Pancreas (tissue), 10 donors: ENCODE results near the gene MREG. TPM values are rescaled to one million over a fixed set of nuclear protein-coding genes. Genes with fewer than 3 reads are reported as not detected.

ENCODE experiments used
- ATAC-seq, 4 donors: fragments of 200-7000 bp; cut with Tn5 transposase; one replicate each; pipeline versions ENCODE4 v1.8.0 to v1.9.1; 2020; ENCODE audit warnings: mild to moderate bottlenecking in 4 of 4, moderate library complexity in 4 of 4
- DNase-seq, 6 donors: peaks; one replicate each; pipeline ENCODE4 v3.0.0-alpha.2; 2020
- FAIRE-seq: peaks from 2 replicates; lab custom pipeline; 2012; peaks lifted over from hg19 to GRCh38; lab: Jason Lieb, UNC
- H3K27ac ChIP-seq, 4 donors: fragments of 200-600 bp; sonication (generic); 1 replicate in 3 of 4; 2 replicates in 1 of 4; pipeline versions ENCODE4 v1.5.0 to v1.8.0; 2020
- H3K27me3 ChIP-seq, 4 donors: fragments of 200-600 bp; one replicate each; pipeline ENCODE4 v1.8.0; 2021
- H3K36me3 ChIP-seq, 3 donors: fragments of 200-600 bp; sonication (generic) in 1 of 3; one replicate each; pipeline versions ENCODE4 v1.5.0 to v1.8.0; 2020 to 2021
- H3K4me1 ChIP-seq, 3 donors: fragments of 200-600 bp; one replicate each; pipeline ENCODE4 v1.8.0; 2021
- H3K4me3 ChIP-seq, 4 donors: fragments of 200-600 bp; sonication (generic) in 2 of 4; one replicate each; pipeline versions ENCODE4 v1.5.0 to v1.8.0; 2020 to 2021
- H3K9me3 ChIP-seq, 4 donors: fragments of 200-600 bp; one replicate each; pipeline ENCODE4 v1.8.0; 2021
- CTCF ChIP-seq, 4 donors: fragments of 200-600 bp; sonication (generic) in 3 of 4; IDR thresholded peaks; one replicate each; pipeline versions ENCODE4 v1.5.0 to v1.8.0; 2021; ENCODE audit warnings: antibody characterized with exemption in 4 of 4
- WGBS, 2 donors: extraction: QIAGEN DNeasy Blood & Tissue Kit; methylation state at CpG; one replicate each; pipeline ENCODE4 v1.1.7; 2013; 5-methylcytosine and 5-hydroxymethylcytosine counted together
- intact Hi-C, 3 donors: fragments of 100-400 bp; cut with DNase I; formaldehyde crosslinking; loops; one replicate each; pipeline versions ENCODE4 v1.11.1 to v1.14.2; 2022
- polyA plus RNA-seq, 2 donors: library from polyadenylated mRNA; stranded (reverse); fragments of 200-250 nt; gene quantifications; one replicate each; pipeline ENCODE4 v1.2.3, GENCODE V29; 2013
- total RNA-seq, 6 donors: library from RNA; stranded (reverse); fragmentation: NEBNext Ultra II Directional in 4 of 6; extraction: Animal tissue kit (Norgen Biotek cat#: 25700) in 4 of 6; gene quantifications; one replicate each; pipeline versions ENCODE4 v1.2.1 to v1.2.4, GENCODE V29; 2021 to 2023
- donor health status: healthy with polysubstance abuse.
- donor health status: DM: no; HTN: no; CAD: no; lungs with moderate emphysema.
- donor health status: DM: no; HTN: no; CAD: no.
- donor health status: control.
- donor health status: control.
- donor health status: Bipolar disorder and iron deficiency.
- donor health status: DM: yes; HTN: yes; CAD: no.
- donor health status: DM: no; HTN: no; CAD: no.
- donor health status: DM: no; HTN: no; CAD: no.
- donor health status: DM: yes; HTN: yes; CAD: no.

The MREG gene
- total and polyA plus RNA-seq, 8 donors, result 1.2 to 4.8 (median 2.3) TPM

- FAIRE-seq (no peak), ATAC-seq (no peak), DNase-seq (no peak)
- no peaks in the 10 kb centered on the region for H3K9me3 ChIP-seq
- no peak overlapping the region for H3K27ac ChIP-seq
- WGBS, 2 donors, result 75 to 88% methylated on average over 4 of the region's 4 CpGs
- no peaks in the 10 kb centered on the region for H3K4me1 ChIP-seq
- intact Hi-C loops, result no loop called here
- H3K27me3 ChIP-seq, result no peaks in the 10 kb centered on the region
- no peaks in the 10 kb centered on the region for H3K36me3 ChIP-seq
- TF ChIP-seq CTCF (IDR thresholded peaks at IDR 0.05), result no peak
- no peak overlapping the region for H3K4me3 ChIP-seq
These were observed 98.6 kb downstream of the MREG start for GRCh38 chr2:215914777-215915165.

GRCh38 chr2:215914054-215914776 is 99.1 kb downstream of the MREG start:
- intact Hi-C loops, result no loop called here
- ATAC-seq (no peak), FAIRE-seq (no peak), DNase-seq (no peak)
- no peak overlapping the region for H3K27ac ChIP-seq
- H3K4me1 ChIP-seq, result no peaks in the 10 kb centered on the region
- H3K36me3 ChIP-seq, result no peaks in the 10 kb centered on the region
- no peaks in the 10 kb centered on the region for H3K27me3 ChIP-seq
- no peak for TF ChIP-seq CTCF (IDR thresholded peaks at IDR 0.05)
- 89 to 92% methylated on average over 3 of the region's 3 CpGs for WGBS, 2 donors
- H3K9me3 ChIP-seq, result no peaks in the 10 kb centered on the region
- no peak overlapping the region for H3K4me3 ChIP-seq

GRCh38 chr2:215912299-215912842 is 101.0 kb downstream of the MREG start:
- Histone ChIP-seq H3K9me3 (no peaks in the 10 kb centered on the region), H3K4me1 (no peaks in the 10 kb centered on the region), H3K27me3 (no peaks in the 10 kb centered on the region), H3K27ac (no peak overlapping the region), H3K4me3 (no peak overlapping the region), H3K36me3 (no peaks in the 10 kb centered on the region)
- ATAC-seq (no peak), FAIRE-seq (no peak), DNase-seq (no peak)
- TF ChIP-seq CTCF (IDR thresholded peaks at IDR 0.05), result no peak
- WGBS, 2 donors, result 22 to 24% methylated on average over 6 of the region's 6 CpGs
- intact Hi-C loops, result no loop called here

- no peak for TF ChIP-seq CTCF (IDR thresholded peaks at IDR 0.05)
- Histone ChIP-seq H3K4me3 (no peak overlapping the region), H3K9me3 (no peaks in the 10 kb centered on the region), H3K36me3 (no peaks in the 10 kb centered on the region), H3K4me1 (no peaks in the 10 kb centered on the region), H3K27ac (no peak overlapping the region), H3K27me3 (no peaks in the 10 kb centered on the region)
- ATAC-seq, result no peak
- intact Hi-C loops, result no loop called here
- WGBS, 2 donors, result 65 to 81% methylated on average over 8 of the region's 8 CpGs
- no peak for DNase-seq
- FAIRE-seq, result no peak
These were observed 101.9 kb downstream of the MREG start for GRCh38 chr2:215911301-215912085.
